Measurements from ENCODE around the gene TNKS2. TPM values are rescaled to one million over a fixed set of nuclear protein-coding genes. Genes with fewer than 3 reads are reported as not detected.

TNKS2 gene
- total and polyA plus RNA-seq, 2 of the 13 experiments (the other 11 are each of a cell fraction or from before 2014, with no cell fraction given): 15.2 to 19.4 TPM

DNA sequence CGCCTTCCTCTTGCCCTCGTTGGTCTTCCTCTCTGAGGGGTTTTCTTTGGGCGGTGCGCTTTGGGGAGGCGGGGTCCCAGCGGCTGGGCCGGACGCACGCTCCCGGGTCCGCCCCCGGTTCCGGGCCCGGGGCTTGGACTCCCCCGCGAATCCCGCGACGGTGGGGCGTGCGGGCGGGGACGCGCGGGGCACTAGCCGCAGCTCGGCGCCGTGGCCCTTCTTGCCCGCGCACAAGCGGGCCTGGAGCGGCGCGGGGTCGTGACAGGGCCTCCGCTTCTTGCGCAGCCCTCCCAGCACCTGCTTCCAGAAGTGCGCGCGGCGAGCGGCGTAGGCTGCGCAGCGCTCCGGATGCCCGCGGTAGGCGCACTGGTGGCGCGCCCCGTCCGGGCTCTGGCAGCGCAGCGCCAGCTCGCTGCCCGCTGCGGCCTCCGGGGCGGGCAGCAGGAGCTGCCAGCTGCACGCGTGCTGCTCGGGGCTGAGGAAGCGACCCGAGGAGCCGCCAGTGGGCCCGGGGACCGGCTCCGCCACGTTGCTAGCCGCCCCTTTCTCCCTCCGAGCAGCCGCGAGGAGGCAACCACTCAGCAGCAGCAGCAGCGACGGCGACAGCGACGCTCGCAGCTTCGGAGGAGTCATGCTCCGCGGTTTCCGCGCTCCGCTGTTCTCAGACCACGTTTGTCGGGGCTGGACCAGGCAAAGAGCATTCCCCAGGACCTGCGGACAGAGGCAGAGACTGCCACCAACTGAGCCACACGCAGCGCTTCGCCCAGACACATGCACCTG, 110.3 kb downstream of the TNKS2 start (continued):
- TF ChIP-seq, protein P1, sequence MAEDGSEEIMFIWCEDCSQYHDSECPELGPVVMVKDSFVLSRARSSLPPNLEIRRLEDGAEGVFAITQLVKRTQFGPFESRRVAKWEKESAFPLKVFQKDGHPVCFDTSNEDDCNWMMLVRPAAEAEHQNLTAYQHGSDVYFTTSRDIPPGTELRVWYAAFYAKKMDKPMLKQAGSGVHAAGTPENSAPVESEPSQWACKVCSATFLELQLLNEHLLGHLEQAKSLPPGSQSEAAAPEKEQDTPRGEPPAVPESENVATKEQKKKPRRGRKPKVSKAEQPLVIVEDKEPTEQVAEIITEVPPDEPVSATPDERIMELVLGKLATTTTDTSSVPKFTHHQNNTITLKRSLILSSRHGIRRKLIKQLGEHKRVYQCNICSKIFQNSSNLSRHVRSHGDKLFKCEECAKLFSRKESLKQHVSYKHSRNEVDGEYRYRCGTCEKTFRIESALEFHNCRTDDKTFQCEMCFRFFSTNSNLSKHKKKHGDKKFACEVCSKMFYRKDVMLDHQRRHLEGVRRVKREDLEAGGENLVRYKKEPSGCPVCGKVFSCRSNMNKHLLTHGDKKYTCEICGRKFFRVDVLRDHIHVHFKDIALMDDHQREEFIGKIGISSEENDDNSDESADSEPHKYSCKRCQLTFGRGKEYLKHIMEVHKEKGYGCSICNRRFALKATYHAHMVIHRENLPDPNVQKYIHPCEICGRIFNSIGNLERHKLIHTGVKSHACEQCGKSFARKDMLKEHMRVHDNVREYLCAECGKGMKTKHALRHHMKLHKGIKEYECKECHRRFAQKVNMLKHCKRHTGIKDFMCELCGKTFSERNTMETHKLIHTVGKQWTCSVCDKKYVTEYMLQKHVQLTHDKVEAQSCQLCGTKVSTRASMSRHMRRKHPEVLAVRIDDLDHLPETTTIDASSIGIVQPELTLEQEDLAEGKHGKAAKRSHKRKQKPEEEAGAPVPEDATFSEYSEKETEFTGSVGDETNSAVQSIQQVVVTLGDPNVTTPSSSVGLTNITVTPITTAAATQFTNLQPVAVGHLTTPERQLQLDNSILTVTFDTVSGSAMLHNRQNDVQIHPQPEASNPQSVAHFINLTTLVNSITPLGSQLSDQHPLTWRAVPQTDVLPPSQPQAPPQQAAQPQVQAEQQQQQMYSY (CRISPR knock-in tag; IDR thresholded peaks at IDR 0.05): no peak
- TF ChIP-seq DR1 (CRISPR knock-in tag; IDR thresholded peaks at IDR 0.05) (0 out of 2 replicates have a peak, but pooled peaks have one; percentile 38), ZNF761 (CRISPR knock-in tag; conservative IDR thresholded peaks at IDR 0.05) (no peak; the same call in 1 of the 2 replicates), FOXJ3 (CRISPR knock-in tag; IDR thresholded peaks at IDR 0.05; ENCODE audit: borderline replicate concordance) (no peak), SRSF4 (IDR thresholded peaks at IDR 0.05; ENCODE audit: low read depth, low read length, poor library complexity, severe bottlenecking) (no peak), ZNF431 (CRISPR knock-in tag; IDR thresholded peaks at IDR 0.05; ENCODE audit: borderline replicate concordance, low read depth) (peak; percentile 46; the same call in 1 of the 2 replicates), JUN (CRISPR knock-in tag; IDR thresholded peaks at IDR 0.05) (no peak), ZNF564 (CRISPR knock-in tag; IDR thresholded peaks at IDR 0.05) (peak; percentile 90; the same call in 1 of the 2 replicates), POLR2AphosphoS5 (IDR thresholded peaks at IDR 0.05; ENCODE audit: low read depth, low read length) (peak; percentile 66), ELF4 (CRISPR knock-in tag; IDR thresholded peaks at IDR 0.05; ENCODE audit: borderline replicate concordance) (0 out of 2 replicates have a peak, but pooled peaks have one; percentile 73), ZNF788 (CRISPR knock-in tag; IDR thresholded peaks at IDR 0.05; ENCODE audit: borderline replicate concordance) (peak; percentile 71; the same call in 1 of the 2 replicates), ZNF83 (CRISPR knock-in tag; IDR thresholded peaks at IDR 0.05; ENCODE audit: borderline replicate concordance) (no peak; the same call in 1 of the 2 replicates), HOXA7 (CRISPR knock-in tag; IDR thresholded peaks at IDR 0.05) (no peak), ZNF619 (CRISPR knock-in tag; IDR thresholded peaks at IDR 0.05) (no peak)
- TF ChIP-seq, protein P2, sequence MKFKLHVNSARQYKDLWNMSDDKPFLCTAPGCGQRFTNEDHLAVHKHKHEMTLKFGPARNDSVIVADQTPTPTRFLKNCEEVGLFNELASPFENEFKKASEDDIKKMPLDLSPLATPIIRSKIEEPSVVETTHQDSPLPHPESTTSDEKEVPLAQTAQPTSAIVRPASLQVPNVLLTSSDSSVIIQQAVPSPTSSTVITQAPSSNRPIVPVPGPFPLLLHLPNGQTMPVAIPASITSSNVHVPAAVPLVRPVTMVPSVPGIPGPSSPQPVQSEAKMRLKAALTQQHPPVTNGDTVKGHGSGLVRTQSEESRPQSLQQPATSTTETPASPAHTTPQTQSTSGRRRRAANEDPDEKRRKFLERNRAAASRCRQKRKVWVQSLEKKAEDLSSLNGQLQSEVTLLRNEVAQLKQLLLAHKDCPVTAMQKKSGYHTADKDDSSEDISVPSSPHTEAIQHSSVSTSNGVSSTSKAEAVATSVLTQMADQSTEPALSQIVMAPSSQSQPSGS (CRISPR knock-in tag; IDR thresholded peaks at IDR 0.05): peak; percentile 64
- TF ChIP-seq, protein P3, sequence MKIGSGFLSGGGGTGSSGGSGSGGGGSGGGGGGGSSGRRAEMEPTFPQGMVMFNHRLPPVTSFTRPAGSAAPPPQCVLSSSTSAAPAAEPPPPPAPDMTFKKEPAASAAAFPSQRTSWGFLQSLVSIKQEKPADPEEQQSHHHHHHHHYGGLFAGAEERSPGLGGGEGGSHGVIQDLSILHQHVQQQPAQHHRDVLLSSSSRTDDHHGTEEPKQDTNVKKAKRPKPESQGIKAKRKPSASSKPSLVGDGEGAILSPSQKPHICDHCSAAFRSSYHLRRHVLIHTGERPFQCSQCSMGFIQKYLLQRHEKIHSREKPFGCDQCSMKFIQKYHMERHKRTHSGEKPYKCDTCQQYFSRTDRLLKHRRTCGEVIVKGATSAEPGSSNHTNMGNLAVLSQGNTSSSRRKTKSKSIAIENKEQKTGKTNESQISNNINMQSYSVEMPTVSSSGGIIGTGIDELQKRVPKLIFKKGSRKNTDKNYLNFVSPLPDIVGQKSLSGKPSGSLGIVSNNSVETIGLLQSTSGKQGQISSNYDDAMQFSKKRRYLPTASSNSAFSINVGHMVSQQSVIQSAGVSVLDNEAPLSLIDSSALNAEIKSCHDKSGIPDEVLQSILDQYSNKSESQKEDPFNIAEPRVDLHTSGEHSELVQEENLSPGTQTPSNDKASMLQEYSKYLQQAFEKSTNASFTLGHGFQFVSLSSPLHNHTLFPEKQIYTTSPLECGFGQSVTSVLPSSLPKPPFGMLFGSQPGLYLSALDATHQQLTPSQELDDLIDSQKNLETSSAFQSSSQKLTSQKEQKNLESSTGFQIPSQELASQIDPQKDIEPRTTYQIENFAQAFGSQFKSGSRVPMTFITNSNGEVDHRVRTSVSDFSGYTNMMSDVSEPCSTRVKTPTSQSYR (CRISPR knock-in tag; IDR thresholded peaks at IDR 0.05; ENCODE audit: borderline replicate concordance): peak; percentile 16; the same call in 1 of the 2 replicates
- TF ChIP-seq, protein P4, sequence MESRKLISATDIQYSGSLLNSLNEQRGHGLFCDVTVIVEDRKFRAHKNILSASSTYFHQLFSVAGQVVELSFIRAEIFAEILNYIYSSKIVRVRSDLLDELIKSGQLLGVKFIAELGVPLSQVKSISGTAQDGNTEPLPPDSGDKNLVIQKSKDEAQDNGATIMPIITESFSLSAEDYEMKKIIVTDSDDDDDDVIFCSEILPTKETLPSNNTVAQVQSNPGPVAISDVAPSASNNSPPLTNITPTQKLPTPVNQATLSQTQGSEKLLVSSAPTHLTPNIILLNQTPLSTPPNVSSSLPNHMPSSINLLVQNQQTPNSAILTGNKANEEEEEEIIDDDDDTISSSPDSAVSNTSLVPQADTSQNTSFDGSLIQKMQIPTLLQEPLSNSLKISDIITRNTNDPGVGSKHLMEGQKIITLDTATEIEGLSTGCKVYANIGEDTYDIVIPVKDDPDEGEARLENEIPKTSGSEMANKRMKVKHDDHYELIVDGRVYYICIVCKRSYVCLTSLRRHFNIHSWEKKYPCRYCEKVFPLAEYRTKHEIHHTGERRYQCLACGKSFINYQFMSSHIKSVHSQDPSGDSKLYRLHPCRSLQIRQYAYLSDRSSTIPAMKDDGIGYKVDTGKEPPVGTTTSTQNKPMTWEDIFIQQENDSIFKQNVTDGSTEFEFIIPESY (CRISPR knock-in tag; IDR thresholded peaks at IDR 0.05): no peak
